ENCODE data around the gene PRKAR1B.

Gene PRKAR1B

DNA sequence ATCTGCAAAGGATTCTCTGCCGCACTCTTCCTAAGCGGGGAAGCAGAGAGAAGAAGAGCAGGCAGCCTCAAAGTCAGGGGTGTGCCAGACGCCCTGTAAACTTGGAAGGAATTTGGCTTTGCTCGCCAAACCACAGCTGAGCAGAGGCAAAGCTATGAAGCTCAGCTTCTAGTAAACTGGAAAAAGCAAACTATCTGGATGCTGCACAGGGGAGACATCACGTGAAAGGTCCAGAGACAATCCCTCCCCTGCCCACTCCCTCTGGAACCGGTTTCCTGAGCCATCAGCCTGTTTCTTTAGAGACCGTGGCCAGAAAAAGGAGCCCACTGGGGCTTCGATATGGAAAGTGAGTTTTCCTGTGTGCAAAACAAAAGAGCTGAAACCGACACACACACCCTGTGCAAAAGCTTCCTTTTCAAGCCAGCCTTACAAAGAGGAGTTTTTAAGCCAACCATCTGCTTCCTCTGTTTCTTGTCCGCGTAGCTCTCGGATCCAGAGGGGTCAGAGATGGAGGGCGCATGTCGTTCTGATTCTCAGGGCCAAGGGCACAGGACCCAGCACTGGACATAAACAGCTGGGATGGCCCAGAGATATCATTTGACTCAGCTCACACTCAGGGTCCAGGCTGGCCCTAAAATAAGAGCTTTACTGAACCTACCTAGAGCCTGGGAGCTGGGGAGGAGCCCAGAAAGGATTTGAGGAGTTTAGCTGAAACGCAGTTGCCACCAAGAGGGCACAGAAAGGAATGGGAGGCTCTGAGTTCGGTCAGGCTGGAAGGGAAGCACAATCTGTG, 58.7 kb downstream of the PRKAR1B start:
- no peak for TF ChIP-seq ZFX (IDR thresholded peaks at IDR 0.05)
- TF ChIP-seq, protein P1, sequence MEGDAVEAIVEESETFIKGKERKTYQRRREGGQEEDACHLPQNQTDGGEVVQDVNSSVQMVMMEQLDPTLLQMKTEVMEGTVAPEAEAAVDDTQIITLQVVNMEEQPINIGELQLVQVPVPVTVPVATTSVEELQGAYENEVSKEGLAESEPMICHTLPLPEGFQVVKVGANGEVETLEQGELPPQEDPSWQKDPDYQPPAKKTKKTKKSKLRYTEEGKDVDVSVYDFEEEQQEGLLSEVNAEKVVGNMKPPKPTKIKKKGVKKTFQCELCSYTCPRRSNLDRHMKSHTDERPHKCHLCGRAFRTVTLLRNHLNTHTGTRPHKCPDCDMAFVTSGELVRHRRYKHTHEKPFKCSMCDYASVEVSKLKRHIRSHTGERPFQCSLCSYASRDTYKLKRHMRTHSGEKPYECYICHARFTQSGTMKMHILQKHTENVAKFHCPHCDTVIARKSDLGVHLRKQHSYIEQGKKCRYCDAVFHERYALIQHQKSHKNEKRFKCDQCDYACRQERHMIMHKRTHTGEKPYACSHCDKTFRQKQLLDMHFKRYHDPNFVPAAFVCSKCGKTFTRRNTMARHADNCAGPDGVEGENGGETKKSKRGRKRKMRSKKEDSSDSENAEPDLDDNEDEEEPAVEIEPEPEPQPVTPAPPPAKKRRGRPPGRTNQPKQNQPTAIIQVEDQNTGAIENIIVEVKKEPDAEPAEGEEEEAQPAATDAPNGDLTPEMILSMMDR (conservative IDR thresholded peaks at IDR 0.05): no peak
- H3K27ac ChIP-seq: no peak overlapping the region

DNA sequence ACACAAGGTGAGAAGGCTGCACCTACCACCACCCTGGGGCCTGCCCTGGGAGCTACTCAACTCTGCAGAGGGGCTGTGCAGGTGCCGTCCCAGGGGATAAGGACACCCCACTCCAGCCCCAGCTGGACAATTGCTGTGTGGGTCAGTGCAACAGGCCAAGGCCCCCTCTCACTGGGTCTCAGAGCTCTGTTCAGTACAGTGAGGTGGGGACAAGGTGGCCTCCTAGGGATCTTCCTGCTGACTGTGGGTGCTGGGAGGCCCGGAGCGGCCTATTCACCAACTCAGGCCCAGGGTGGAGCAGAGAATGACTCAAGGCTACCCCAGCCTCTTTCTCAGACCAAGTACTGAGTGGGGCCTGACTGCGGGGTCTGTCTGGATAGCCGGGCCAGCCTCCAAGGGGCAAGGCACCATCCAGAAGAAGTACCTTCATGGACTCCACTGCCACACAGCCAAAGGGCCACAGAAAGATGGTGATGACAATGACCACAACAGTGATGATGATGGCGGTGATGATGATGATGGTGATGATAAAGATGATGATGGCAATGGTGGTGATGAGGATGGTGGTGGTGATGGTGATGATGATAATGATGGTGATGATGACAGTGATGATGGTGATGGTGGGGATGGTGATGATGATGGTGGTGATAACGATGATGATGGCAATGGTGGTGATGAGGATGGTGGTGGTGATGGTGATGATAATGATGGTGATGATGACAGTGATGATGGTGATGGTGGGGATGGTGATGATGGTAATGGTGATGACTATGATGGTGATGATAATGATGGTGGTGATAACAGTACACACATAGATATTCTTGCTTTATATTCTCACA, 60.4 kb downstream of the PRKAR1B start:
- TF ChIP-seq, protein P1 (conservative IDR thresholded peaks at IDR 0.05): no peak
- no peak for TF ChIP-seq ZFX (IDR thresholded peaks at IDR 0.05)
- H3K27ac ChIP-seq: no peak overlapping the region

DNA sequence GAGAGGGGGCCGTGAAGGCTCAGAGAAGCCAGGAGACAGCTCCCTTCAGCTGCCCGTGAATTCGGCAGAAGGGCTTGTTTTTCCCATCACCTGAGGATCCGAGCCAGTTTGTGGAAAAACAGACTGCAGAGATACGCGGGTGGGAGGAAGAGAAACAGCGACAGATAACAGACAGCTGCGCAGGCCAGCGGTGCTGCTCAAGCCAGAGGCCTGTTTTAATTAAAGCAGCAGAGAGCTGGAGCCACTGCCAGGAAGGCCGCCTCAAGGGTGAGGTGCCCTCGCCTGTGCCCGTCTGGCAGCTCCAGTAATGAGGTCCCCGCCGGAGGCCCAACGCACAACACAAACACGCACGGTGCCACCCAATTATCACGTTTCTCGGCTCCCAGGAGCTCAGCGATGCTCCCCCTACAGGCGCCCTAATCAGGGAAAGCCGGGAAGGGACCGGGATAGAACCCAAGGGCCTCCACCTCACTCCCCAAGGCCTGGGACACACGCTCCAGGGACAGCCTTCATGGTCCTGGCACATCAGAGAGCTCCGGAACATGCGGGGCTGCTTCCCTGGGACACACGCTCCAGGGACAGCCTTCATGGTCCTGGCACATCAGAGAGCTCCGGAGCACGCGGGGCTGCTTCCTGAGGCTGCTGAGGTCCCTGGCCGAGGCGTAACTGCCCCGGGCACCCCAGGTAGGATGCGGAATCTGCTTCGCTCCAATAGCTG, 61.2 kb downstream of the PRKAR1B start:
- TF ChIP-seq ZFX (IDR thresholded peaks at IDR 0.05): no peak
- TF ChIP-seq, protein P1 (conservative IDR thresholded peaks at IDR 0.05): no peak
- no peak overlapping the region for H3K27ac ChIP-seq

DNA sequence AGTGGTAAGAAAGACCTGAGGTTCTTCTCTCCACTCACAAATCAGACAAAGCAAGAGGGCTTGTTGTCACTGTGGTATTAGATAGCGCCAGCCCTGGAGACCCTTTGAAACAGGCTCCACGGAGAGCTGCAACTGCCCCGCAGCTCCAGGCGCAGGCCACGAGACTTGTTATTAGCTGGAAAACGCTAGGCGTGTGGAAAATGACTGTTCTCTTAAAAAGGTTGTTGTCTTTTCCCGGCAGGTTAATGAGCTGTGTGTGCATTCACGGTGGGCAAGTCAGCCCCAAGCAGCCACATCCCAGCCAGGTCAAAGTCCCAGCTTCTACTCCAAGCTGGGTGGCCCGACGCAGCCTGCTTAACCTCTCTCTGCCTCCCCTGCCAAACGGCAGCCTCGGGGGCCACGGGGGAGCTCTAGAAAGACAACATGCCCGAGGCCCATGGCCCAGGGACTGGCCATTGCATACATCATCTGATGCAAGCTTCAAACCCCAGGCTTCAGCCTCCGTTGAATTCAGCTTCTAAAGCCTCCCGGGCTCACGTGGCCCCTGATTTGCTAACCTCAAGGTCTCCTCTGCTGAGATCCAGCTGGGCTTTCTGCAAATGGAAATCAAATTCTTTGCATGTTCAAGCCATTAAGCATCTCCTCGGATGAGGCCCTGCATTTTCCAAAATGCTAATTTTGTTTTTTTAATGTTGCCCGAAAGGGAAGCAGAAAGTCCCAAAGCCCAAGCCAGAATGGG, 61.9 kb downstream of the PRKAR1B start:
- no peak overlapping the region for H3K27ac ChIP-seq
- TF ChIP-seq ZFX (IDR thresholded peaks at IDR 0.05): no peak
- TF ChIP-seq, protein P1 (conservative IDR thresholded peaks at IDR 0.05): no peak

DNA sequence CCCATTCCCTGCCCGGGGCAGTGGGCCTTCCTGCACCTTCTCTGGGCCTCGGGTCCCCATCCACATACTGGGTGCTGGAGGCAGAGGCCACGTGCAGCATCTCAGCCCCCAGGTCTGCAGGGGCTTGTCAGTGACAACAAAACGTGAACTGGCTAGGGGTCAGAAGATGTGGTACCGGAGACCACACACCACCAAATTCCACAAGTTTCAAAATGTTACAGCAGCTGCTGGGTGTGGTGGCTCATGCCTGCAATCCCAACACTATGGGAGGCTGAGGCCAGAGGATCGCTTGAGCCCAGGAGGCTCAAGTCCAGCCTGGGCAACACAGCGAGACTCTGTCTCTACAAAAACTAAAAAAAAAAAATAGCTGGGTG, 62.7 kb downstream of the PRKAR1B start:
- TF ChIP-seq, protein P1 (conservative IDR thresholded peaks at IDR 0.05): no peak
- no peak for TF ChIP-seq ZFX (IDR thresholded peaks at IDR 0.05)
- H3K27ac ChIP-seq: no peak overlapping the region

DNA sequence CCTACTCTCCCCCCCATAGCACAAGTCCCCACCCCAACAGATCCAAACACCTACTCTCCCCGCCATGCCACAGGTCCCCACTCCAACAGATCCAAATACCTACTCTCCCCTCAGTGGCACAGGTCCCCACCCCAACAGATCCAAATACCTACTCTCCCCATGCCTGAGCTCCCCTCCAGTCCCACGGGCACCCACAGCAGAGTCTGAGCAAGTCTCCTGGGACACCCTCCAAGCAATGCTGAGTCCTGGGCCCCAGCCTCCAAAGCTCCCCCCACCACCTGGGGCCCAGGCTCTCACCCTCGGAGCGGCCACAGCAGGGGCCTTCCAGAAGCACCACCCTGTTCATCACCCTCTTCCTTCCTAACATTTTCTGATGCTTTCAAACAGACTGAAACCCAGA, 64.5 kb downstream of the PRKAR1B start:
- H3K27ac ChIP-seq: no peak overlapping the region
- TF ChIP-seq, protein P1 (conservative IDR thresholded peaks at IDR 0.05): no peak
- TF ChIP-seq ZFX (IDR thresholded peaks at IDR 0.05): no peak

All from C4-2B (cell line).